OCI-LY3 (cell line): ENCODE results near the gene TMEM147.

Source experiments
- H2AFZ ChIP-seq: fragments of 200-600, 300-600 bp; shearing (Covaris generic); 2 replicates; pipeline ENCODE4 v1.6.0; 2014; ENCODE audit warnings: antibody characterized with exemption, low read depth, low read length
- H3K27ac ChIP-seq: fragments of 200-600, 300-600 bp; sonication (generic); 2 replicates; pipeline ENCODE4 v1.5.1; 2014; ENCODE audit warnings: mild to moderate bottlenecking, low read length, moderate library complexity, mixed read lengths
- H3K27me3 ChIP-seq: fragments of 200-600, 300-600 bp; sonication (generic); 2 replicates; pipeline ENCODE4 v1.6.1; 2014; ENCODE audit warnings: low read depth, low read length, mixed read lengths
- H3K36me3 ChIP-seq: fragments of 200-600, 300-600 bp; sonication (generic); replicated peaks from 2 replicates; pipeline ENCODE3; 2014; ENCODE audit warnings: low read depth, low read length, mixed read lengths
- H3K4me1 ChIP-seq: fragments of 300-600, 200-600 bp; sonication (generic); 2 replicates; pipeline ENCODE4 v1.6.1; 2014; ENCODE audit warnings: low read length, mixed read lengths
- H3K4me2 ChIP-seq: fragments of 200-600, 300-600 bp; sonication (generic); 2 replicates; pipeline ENCODE4 v1.6.1; 2014; ENCODE audit warnings: low read length, mixed read lengths
- H3K4me3 ChIP-seq: fragments of 300-600, 200-600 bp; sonication (generic); 2 replicates; pipeline ENCODE4 v1.5.1; 2014; ENCODE audit warnings: antibody characterized with exemption, mild to moderate bottlenecking, low read length, moderate library complexity
- H3K79me2 ChIP-seq: fragments of 300-600, 200-600 bp; shearing (Covaris generic); 2 replicates; pipeline ENCODE4 v1.6.1; 2014; ENCODE audit warnings: mild to moderate bottlenecking, low read length, mixed read lengths
- H3K9ac ChIP-seq: fragments of 300-600, 200-600 bp; shearing (Covaris generic); 2 replicates; pipeline ENCODE4 v1.6.0; 2014; ENCODE audit warnings: mild to moderate bottlenecking, low read length, moderate library complexity
- H3K9me3 ChIP-seq: fragments of 200-600, 300-600 bp; shearing (Covaris generic); 2 replicates; pipeline ENCODE4 v1.6.1; 2014; ENCODE audit warnings: low read length, mixed read lengths; ENCODE audit not compliant: insufficient read depth
- H4K20me1 ChIP-seq: fragments of 200-600, 300-600 bp; sonication (generic); 2 replicates; pipeline ENCODE4 v1.6.1; 2016; ENCODE audit warnings: low read length, mixed read lengths; ENCODE audit not compliant: insufficient read depth
- CTCF ChIP-seq: fragments of 200-600, 300-600 bp; sonication (generic); IDR thresholded peaks from 2 replicates; pipeline ENCODE4 v1.5.1; 2014; ENCODE audit warnings: antibody characterized with exemption, low read length, low read depth
- EZH2phosphoT487 ChIP-seq: fragments of 200-600 bp; shearing (Covaris generic); IDR thresholded peaks from 2 replicates; pipeline ENCODE4 v1.6.1; 2018; ENCODE audit warnings: antibody characterized with exemption, mixed run types, low read depth

The TMEM147 gene

DNA sequence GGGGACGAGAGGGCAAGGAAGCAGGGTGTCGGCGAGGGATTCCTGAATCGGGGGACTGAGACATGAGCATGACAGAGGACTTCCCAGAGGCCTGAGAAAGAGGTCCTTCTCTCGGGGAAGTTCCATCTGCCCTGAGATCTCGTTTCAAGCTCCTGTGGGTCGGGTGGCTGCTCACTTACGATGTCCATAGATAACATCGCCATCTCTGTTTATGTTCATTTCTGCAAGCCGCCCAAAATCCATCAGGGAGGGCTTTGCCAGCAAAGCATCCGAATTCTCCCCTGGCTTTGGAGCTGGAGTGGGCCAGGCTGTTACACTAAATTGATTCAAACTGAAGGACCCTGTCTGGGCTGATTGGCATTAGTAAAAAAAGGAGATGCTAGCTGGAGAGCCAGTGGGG lies 37.9 kb upstream of the TMEM147 start:
- Histone ChIP-seq H3K4me3 (no peak overlapping the region), H4K20me1 (no peaks in the 10 kb centered on the region), H3K27ac (no peak overlapping the region), H3K79me2 (no peaks in the 10 kb centered on the region), H3K4me2 (no peak overlapping the region), H3K36me3 (no peaks in the 10 kb centered on the region), H3K9me3 (no peaks in the 10 kb centered on the region), H3K27me3 (peaks cover 63% of the 10 kb centered on the region), H2AFZ (no peak overlapping the region), H3K4me1 (peaks cover 7% of the 10 kb centered on the region), H3K9ac (no peak overlapping the region)
- TF ChIP-seq EZH2phosphoT487 = no peak
- TF ChIP-seq CTCF = no peak

- no peaks in the 10 kb centered on the region for H3K9me3 ChIP-seq
- H2AFZ ChIP-seq = no peak overlapping the region
- H3K4me3 ChIP-seq = no peak overlapping the region
- no peaks in the 10 kb centered on the region for H4K20me1 ChIP-seq
- H3K9ac ChIP-seq = no peak overlapping the region
- no peak overlapping the region for H3K27ac ChIP-seq
- peaks cover 63% of the 10 kb centered on the region for H3K27me3 ChIP-seq
- H3K36me3 ChIP-seq = no peaks in the 10 kb centered on the region
- no peak overlapping the region for H3K4me2 ChIP-seq
- peaks cover 7% of the 10 kb centered on the region for H3K4me1 ChIP-seq
- TF ChIP-seq CTCF (no peak), EZH2phosphoT487 (0 out of 2 replicates have a peak, but pooled peaks have one; percentile 61)
- H3K79me2 ChIP-seq = no peaks in the 10 kb centered on the region
These were observed 37.3 kb upstream of the TMEM147 start for GRCh38 chr19:35508129-35508528.

DNA sequence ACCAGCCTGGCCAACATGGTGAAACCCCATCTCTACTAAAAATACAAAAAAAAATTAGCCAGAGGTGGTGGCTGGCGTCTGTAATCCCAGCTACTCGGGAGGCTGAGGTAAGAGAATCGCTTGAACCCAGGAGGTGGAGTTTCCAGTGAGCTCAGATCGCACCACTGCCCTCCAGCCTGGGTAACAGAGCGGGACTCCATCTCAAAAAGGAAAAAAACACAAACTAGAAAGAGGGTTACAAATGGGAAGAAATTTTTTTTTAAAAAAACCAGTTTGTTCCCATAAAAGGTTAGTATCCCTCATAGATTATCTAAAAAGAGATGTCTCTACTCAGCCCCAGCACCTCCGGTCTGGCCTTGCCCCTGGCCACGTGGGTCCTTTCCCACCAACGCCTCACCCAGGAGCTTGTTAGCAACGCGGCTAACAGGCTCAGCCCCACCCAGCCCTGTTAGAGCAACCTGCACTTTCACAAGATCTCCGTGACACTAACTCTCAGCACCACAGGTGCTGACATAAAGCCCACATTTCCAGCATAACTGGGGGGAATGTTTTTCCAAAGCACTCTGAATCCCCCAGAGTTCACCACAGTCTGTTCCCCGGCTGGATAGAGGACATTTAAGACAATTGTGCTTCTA lies 36.3 kb upstream of the TMEM147 start:
- Histone ChIP-seq H3K36me3 (no peaks in the 10 kb centered on the region), H3K79me2 (no peaks in the 10 kb centered on the region), H3K27ac (no peak overlapping the region), H3K4me3 (peak overlapping the region; percentile 76), H2AFZ (peak overlapping the region; percentile 89), H4K20me1 (no peaks in the 10 kb centered on the region), H3K27me3 (peaks cover 62% of the 10 kb centered on the region), H3K4me1 (peaks cover 7% of the 10 kb centered on the region), H3K9ac (peak overlapping the region; percentile 61), H3K9me3 (no peaks in the 10 kb centered on the region), H3K4me2 (peak overlapping the region; percentile 74)
- no peak for TF ChIP-seq EZH2phosphoT487

GRCh38 chr19:35509861-35510625 lies 35.4 kb upstream of the TMEM147 start:
- Histone ChIP-seq H3K36me3 (no peaks in the 10 kb centered on the region), H3K27ac (no peak overlapping the region), H3K79me2 (no peaks in the 10 kb centered on the region), H3K9ac (peak overlapping the region; percentile 61), H3K27me3 (peaks cover 60% of the 10 kb centered on the region), H3K4me2 (peak overlapping the region; percentile 74), H3K4me1 (peaks cover 7% of the 10 kb centered on the region), H4K20me1 (no peaks in the 10 kb centered on the region), H3K4me3 (peak overlapping the region; percentile 76), H3K9me3 (no peaks in the 10 kb centered on the region), H2AFZ (peak overlapping the region; percentile 89)
- TF ChIP-seq CTCF (peak; percentile 98), EZH2phosphoT487 (no peak)
